GM12874 (cell line): Measurements from ENCODE around the gene RELN.

ENCODE experiments used
- CTCF ChIP-seq: IDR thresholded peaks from 2 replicates; pipeline ENCODE4 v1.5.1; 2011; ENCODE audit warnings: low read depth, mild to moderate bottlenecking, control low read depth, low read length, moderate library complexity; ENCODE audit not compliant: insufficient read depth

Gene RELN

GRCh38 chr7:103592844-103593243 is 396.6 kb downstream of the RELN start:
- TF ChIP-seq CTCF, result no peak

GRCh38 chr7:103592187-103592586 is 397.3 kb downstream of the RELN start:
- no peak for TF ChIP-seq CTCF

DNA sequence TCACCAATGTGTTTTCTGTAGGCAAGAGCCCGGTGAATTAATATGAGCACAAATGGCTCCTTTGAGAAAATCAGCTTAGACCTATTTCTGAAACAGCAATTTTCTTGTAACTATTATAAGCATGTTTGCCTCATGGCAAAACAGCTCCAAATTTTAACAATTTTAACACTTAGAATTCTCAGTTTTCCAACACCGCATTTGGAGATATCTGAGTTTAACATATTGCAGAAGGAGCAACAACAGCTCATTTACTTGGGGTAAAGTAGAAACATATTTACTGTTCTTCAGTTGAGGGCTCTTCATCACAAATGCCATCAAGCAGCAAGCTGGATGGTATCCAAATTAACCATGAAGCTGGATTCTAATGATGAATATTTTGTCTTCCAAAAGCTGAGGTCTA is 409.4 kb downstream of the RELN start:
- TF ChIP-seq CTCF, result no peak

- no peak for TF ChIP-seq CTCF
Measured at GRCh38 chr7:103577059-103577458, 412.4 kb downstream of the RELN start.

GRCh38 chr7:103576641-103577040 is 412.8 kb downstream of the RELN start:
- no peak for TF ChIP-seq CTCF

DNA sequence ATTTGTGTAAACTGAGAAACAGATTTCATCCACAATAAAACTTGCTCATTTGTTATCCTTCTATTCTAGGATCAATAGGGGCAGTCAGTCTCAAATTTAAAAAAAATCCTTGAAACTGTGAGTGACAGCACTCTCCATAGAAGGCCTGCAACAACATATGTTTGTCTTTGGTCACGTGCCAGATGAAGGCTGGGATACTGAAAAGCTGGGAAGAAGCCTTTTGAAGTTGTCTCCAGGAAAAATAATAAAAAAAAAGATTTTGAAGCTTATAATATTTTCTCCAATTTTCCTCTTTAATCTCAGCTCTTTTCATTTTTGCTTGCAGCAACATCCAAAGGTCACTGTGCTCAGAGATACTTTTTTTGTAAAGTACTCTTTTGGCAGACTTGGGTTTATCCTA is 414.9 kb downstream of the RELN start:
- TF ChIP-seq CTCF, result no peak

- no peak for TF ChIP-seq CTCF
Measured at GRCh38 chr7:103573479-103574058, 415.9 kb downstream of the RELN start.

DNA sequence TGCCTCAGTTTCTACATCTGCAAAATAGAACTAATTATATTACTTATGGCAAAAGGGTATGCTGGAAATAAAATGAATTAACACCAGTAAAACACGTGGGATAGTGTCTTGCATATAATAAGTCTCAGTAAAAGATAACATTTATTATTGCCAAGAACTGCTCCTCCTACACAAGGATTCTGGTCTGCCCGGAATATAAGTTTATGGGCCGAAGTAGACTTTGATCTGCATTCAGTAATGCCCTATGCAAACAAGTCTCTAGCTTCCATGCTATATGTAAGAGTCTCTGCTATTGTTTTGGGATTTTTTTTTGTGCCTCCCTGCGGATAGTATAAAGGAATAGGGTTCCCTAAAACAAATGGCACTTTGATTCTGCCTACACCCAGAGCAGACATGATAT is 417.9 kb downstream of the RELN start:
- TF ChIP-seq CTCF, result no peak
